G401 (cell line): ENCODE data around the gene SLC2A2. TPM values are rescaled to one million over a fixed set of nuclear protein-coding genes. Genes with fewer than 3 reads are reported as not detected.

ENCODE experiments used
- DNase-seq: peaks from one replicate; pipeline ENCODE4 v3.0.0-alpha.2; 2015; ENCODE audit warnings: low spot score
- in situ Hi-C: cut with HindIII; loops from 2 replicates; pipeline ENCODE4 v1.10.0; 2016; ENCODE audit warnings: low sequenced_read_pairs, mixed read lengths
- total RNA-seq: library from RNA; depleted of rRNA; stranded (reverse); fragments of >200 nt; shearing (Covaris generic); gene quantifications from 2 replicates; pipeline ENCODE4 v1.2.3, GENCODE V29; 2014; rRNA removed

SLC2A2 gene
- total RNA-seq, 1 experiment from 2014 or later: not detected

GRCh38 chr3:170956647-170957046 is 69.9 kb downstream of the SLC2A2 start:
- in situ Hi-C loops: no loop called here

GRCh38 chr3:170953736-170954135 is 72.8 kb downstream of the SLC2A2 start:
- DNase-seq: no peak
- in situ Hi-C loops: no loop called here

More at GRCh38 chr3:170956647-170957046, 69.9 kb downstream of the SLC2A2 start:
- DNase-seq: no peak

DNA sequence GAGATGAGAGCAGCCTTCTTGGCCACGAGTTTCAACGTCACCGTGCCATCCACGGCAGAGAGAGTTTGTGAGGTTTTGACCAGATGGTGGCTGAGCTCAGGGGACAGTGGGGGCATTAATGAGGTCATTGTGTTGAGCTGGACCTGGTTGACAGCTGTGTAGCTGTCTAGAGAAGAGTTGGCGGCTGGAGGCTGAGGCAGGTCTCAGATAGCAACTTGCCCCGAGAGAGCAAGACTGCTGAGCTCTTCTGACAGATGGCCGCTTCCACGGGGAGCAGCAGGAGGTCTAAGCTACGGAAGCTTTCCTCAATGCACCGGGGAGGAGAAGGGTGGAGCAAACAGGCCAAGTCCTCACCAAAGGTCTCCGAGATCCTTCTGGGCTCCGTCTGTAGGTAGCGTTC is 73.3 kb downstream of the SLC2A2 start:
- DNase-seq: no peak
- in situ Hi-C loops: no loop called here

DNA sequence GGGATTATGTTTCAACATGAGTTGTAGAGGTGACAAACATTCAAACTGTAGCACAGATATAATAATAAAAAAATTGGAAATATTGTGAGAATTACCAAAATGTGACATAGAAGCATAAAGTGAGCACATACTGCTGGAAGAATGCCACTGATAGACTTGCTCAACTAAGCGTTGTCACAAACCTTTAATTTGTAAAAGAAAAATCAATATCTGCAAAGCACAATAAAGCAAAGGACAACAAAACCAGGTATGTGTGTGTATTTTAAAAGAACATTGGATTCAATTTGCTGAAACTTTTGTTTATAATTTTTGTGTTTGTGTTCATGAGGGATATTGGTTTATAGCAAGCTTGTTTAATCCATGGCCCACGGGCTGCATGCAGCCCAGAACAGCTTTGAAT is 77.3 kb downstream of the SLC2A2 start:
- in situ Hi-C loops: no loop called here
- DNase-seq: no peak

DNA sequence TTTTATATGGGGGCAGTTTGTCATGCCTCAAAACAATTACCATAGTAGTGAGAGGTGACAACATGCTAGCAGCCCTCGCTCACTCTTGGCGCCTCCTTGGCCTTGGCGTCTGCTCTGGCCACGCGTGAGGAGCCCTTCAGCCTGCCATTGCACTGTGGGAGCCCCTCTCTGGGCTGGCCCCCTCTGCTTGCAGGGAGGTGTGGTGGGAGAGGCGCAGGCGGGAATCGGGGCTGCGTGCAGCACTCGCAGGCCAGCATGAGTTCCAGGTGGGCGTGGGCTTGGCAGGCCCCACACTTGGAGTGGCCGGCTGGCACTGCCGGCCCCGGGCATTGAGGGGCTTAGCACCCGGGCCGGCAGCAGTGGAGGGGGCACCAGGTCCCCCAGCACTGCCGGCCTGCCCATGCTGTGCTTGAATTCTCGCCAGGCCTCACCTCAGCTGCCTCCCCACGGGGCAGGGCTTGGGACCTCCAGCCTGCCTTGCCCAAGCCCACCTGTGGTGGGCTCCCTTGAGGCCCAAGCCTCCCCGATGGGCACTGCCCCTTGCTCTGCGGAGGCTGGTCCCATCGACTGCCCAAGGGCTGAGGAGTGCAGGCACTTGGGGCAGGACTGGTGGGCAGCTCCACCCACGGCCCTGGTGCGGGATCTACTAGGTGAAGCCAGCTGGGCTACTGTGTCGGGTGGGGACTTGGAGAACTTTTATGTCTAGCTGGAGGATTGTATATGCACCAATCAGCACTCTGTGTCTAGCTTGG is 79.3 kb downstream of the SLC2A2 start:
- DNase-seq: no peak
- in situ Hi-C loops: no loop called here

Other genes with a start within 250 kb of the SLC2A2 start
- gene RPL22L1, start 156.5 kb downstream of the SLC2A2 start, total RNA-seq: 278 and 380 TPM in 2 replicates
- gene EIF5A2, start 118.1 kb downstream of the SLC2A2 start, total RNA-seq: 9.0 and 15.6 TPM in 2 replicates